ENCODE results near the gene MCF2L.

Gene MCF2L

GRCh38 chr13:112943309-112944125 is 25.5 kb upstream of the MCF2L start:
- no peak for DNase-seq (ENCODE audit: low spot score)

GRCh38 chr13:112947796-112948195 is 21.2 kb upstream of the MCF2L start:
- no peak for DNase-seq (ENCODE audit: low spot score)

- no peak for DNase-seq (ENCODE audit: low spot score)
Observed at GRCh38 chr13:112951674-112952371, 17.2 kb upstream of the MCF2L start.

- no peak for DNase-seq (ENCODE audit: low spot score)
Observed at GRCh38 chr13:112952759-112953551, 16.1 kb upstream of the MCF2L start.

- no peak for DNase-seq (ENCODE audit: low spot score)
Observed at GRCh38 chr13:112953591-112954487, 15.2 kb upstream of the MCF2L start.

- DNase-seq (ENCODE audit: low spot score) = no peak
Observed at GRCh38 chr13:112954488-112955270, 14.3 kb upstream of the MCF2L start.

GRCh38 chr13:112955271-112955937 is 13.6 kb upstream of the MCF2L start:
- DNase-seq (ENCODE audit: low spot score) = no peak

GRCh38 chr13:112955956-112956355 is 13.1 kb upstream of the MCF2L start:
- DNase-seq (ENCODE audit: low spot score) = no peak

- DNase-seq (ENCODE audit: low spot score) = no peak
Observed at GRCh38 chr13:112956571-112957294, 12.3 kb upstream of the MCF2L start.

- DNase-seq (ENCODE audit: low spot score) = no peak
Observed at GRCh38 chr13:112957295-112957677, 11.7 kb upstream of the MCF2L start.

GRCh38 chr13:112958127-112958989 is 10.7 kb upstream of the MCF2L start:
- DNase-seq (ENCODE audit: low spot score) = no peak

- no peak for DNase-seq (ENCODE audit: low spot score)
Observed at GRCh38 chr13:112959206-112959605, 9.8 kb upstream of the MCF2L start.

- no peak for DNase-seq (ENCODE audit: low spot score)
Observed at GRCh38 chr13:112959701-112960542, 9.1 kb upstream of the MCF2L start.

GRCh38 chr13:112960706-112961105 is 8.3 kb upstream of the MCF2L start:
- DNase-seq (ENCODE audit: low spot score) = no peak

- DNase-seq (ENCODE audit: low spot score) = no peak
Observed at GRCh38 chr13:112961457-112962369, 7.3 kb upstream of the MCF2L start.

- no peak for DNase-seq (ENCODE audit: low spot score)
Observed at GRCh38 chr13:112962396-112962795, 6.6 kb upstream of the MCF2L start.

Data from activated CD4-positive, alpha-beta T cell treated with anti-CD3 and anti-CD28 coated beads, Interleukin-2, Interleukin-4, amounts not matched to agents 100 ng/mL and 50 ng/mL, durations not matched to agents 16 hours and 8 hours (primary cell).